SK-N-SH (cell line): ENCODE measurements around the gene DDI2. TPM values are rescaled to one million over a fixed set of nuclear protein-coding genes. Genes with fewer than 3 reads are reported as not detected.
A peak's percentile ranks its signal among the peaks of the same experiment; 100 is the strongest.

Experiments used
- CTCF ChIA-PET: fragments of 300-600, 350-600 bp; formaldehyde crosslinking; extraction: SDS; loops from one replicate; lab custom pipeline; 2021; lab: Yijun Ruan, JAX
- POLR2A ChIA-PET: fragments of 350-600 bp; sonication (Branson Sonifier 250); formaldehyde crosslinking; extraction: SDS; loops from one replicate; lab custom pipeline; 2020; ENCODE audit warnings: antibody characterized with exemption, inconsistent platforms; lab: Yijun Ruan, JAX
- DNase-seq: peaks from one replicate; pipeline ENCODE4 v3.0.0; 2012
- H2AFZ ChIP-seq: fragments of 200-600 bp; sonication (generic); 2 replicates; pipeline ENCODE4 v1.8.1; 2016; ENCODE audit warnings: antibody characterized with exemption, mild to moderate bottlenecking, low read depth
- H3F3A ChIP-seq: fragments of 200-600 bp; sonication (generic); replicated peaks from 2 replicates; pipeline ENCODE3; 2016; ENCODE audit warnings: antibody characterized with exemption, mild to moderate bottlenecking; ENCODE audit not compliant: insufficient read depth
- H3K27ac ChIP-seq, 2 experiments: fragments of 200-500 bp in 1 of 2; fragments of 200-600 bp in 1 of 2; sonication (Bioruptor generic) in 1 of 2; sonication (generic), shearing (Covaris generic) in 1 of 2; 2 replicates each; pipeline versions ENCODE4 v1.5.1 to v1.6.1; 2014 to 2016; ENCODE audit warnings: low read depth in 2 of 2, inconsistent platforms in 1 of 2, low read length in 1 of 2, mild to moderate bottlenecking in 1 of 2, mixed read lengths in 1 of 2
- H3K27me3 ChIP-seq: fragments of 200-600 bp; sonication (generic), shearing (Covaris generic); 2 replicates; pipeline ENCODE4 v1.6.1; 2016; ENCODE audit warnings: mixed run types; ENCODE audit not compliant: insufficient read depth
- H3K36me3 ChIP-seq, 2 experiments: fragments of 200-500 bp in 1 of 2; fragments of 200-600 bp in 1 of 2; sonication (Bioruptor generic) in 1 of 2; sonication (generic) in 1 of 2; replicated peaks in 1 of 2; 2 replicates each; pipeline versions ENCODE3 to v1.5.1; 2014 to 2016; ENCODE audit warnings: low read length in 1 of 2, mild to moderate bottlenecking in 1 of 2; ENCODE audit not compliant: insufficient read depth in 2 of 2, control insufficient read depth in 1 of 2
- H3K4me1 ChIP-seq, 2 experiments: fragments of 200-500 bp in 1 of 2; fragments of 200-600 bp in 1 of 2; sonication (Bioruptor generic) in 1 of 2; sonication (generic), shearing (Covaris generic) in 1 of 2; 2 replicates each; pipeline versions ENCODE4 v1.5.1 to v1.6.1; 2014 to 2016; ENCODE audit warnings: low read depth in 1 of 2, low read length in 1 of 2, mixed run types in 1 of 2; ENCODE audit not compliant: insufficient read depth in 2 of 2, control insufficient read depth in 1 of 2
- H3K4me2 ChIP-seq: fragments of 200-600 bp; sonication (generic), shearing (Covaris generic); 2 replicates; pipeline ENCODE4 v1.6.1; 2017; ENCODE audit warnings: mixed run types
- H3K4me3 ChIP-seq, 2 experiments: fragments of 200-500 bp in 1 of 2; fragments of 200-600 bp in 1 of 2; sonication (Bioruptor generic) in 1 of 2; sonication (generic), shearing (Covaris generic) in 1 of 2; 2 replicates each; pipeline versions ENCODE4 v1.5.1 to v1.8.1; 2014 to 2016; ENCODE audit warnings: low read depth in 2 of 2, inconsistent platforms in 1 of 2, low read length in 1 of 2, mild to moderate bottlenecking in 1 of 2, mixed read lengths in 1 of 2, moderate library complexity in 1 of 2
- H3K79me2 ChIP-seq: fragments of 200-600 bp; sonication (generic); 2 replicates; pipeline ENCODE4 v1.8.1; 2017; ENCODE audit warnings: mild to moderate bottlenecking; ENCODE audit not compliant: insufficient read depth
- H3K9ac ChIP-seq: fragments of 200-600 bp; sonication (generic); 2 replicates; pipeline ENCODE4 v1.6.1; 2017; ENCODE audit warnings: mixed run types
- H3K9me2 ChIP-seq: fragments of 200-600 bp; sonication (generic); 2 replicates; pipeline ENCODE4 v1.6.1; 2017; ENCODE audit warnings: mixed run types
- H3K9me3 ChIP-seq: fragments of 200-600 bp; sonication (generic); 2 replicates; pipeline ENCODE4 v1.6.1; 2017; ENCODE audit warnings: mixed run types, mild to moderate bottlenecking, moderate library complexity
- H4K20me1 ChIP-seq: fragments of 200-600 bp; sonication (generic); 2 replicates; pipeline ENCODE4 v1.6.1; 2017; ENCODE audit warnings: mild to moderate bottlenecking, mixed run types; ENCODE audit not compliant: insufficient read depth
- CTCF ChIP-seq: fragments of 200-600 bp; sonication (generic); IDR thresholded peaks from 2 replicates; pipeline ENCODE4 v1.6.1; 2017; ENCODE audit warnings: antibody characterized with exemption, mild to moderate bottlenecking, moderate library complexity
- EZH2phosphoT487 ChIP-seq: fragments of 200-600 bp; sonication (generic); IDR thresholded peaks from 2 replicates; pipeline ENCODE4 v1.6.1; 2017; ENCODE audit warnings: low read depth, mixed run types, mild to moderate bottlenecking, antibody characterized with exemption, moderate library complexity, borderline replicate concordance
- FOXJ3 ChIP-seq: sonication (generic); formaldehyde crosslinking; IDR thresholded peaks from 2 replicates; pipeline ENCODE4 v1.5.1; 2020; ENCODE audit warnings: mild to moderate bottlenecking, missing genetic modification reagents
- GATA2 ChIP-seq: sonication (generic); formaldehyde crosslinking; IDR thresholded peaks from 2 replicates; pipeline ENCODE4 v1.5.0; 2020; ENCODE audit warnings: mild to moderate bottlenecking, missing genetic modification reagents
- JUND ChIP-seq: IDR thresholded peaks from 2 replicates; pipeline ENCODE4 v1.4.0; 2012
- MEF2A ChIP-seq: IDR thresholded peaks from 2 replicates; pipeline ENCODE4 v1.4.0; 2012; ENCODE audit warnings: low read depth, borderline replicate concordance
- MXI1 ChIP-seq: IDR thresholded peaks from 2 replicates; pipeline ENCODE4 v1.6.1; 2012; ENCODE audit warnings: mild to moderate bottlenecking, low read depth, low read length, improper control_type of control experiment
- RCOR1 ChIP-seq: fragments of 150-350 bp; IDR thresholded peaks from 2 replicates; pipeline ENCODE4 v1.6.1; 2017; ENCODE audit warnings: antibody characterized with exemption, low read length
- RFX5 ChIP-seq: IDR thresholded peaks from 2 replicates; pipeline ENCODE4 v1.6.1; 2012; ENCODE audit warnings: mild to moderate bottlenecking, improper control_type of control experiment, low read length
- RXRA ChIP-seq: IDR thresholded peaks from 2 replicates; pipeline ENCODE4 v1.4.0; 2012; ENCODE audit warnings: low read depth, mild to moderate bottlenecking, borderline replicate concordance
- SIN3A ChIP-seq: IDR thresholded peaks from 2 replicates; pipeline ENCODE4 v1.6.1; 2012; ENCODE audit warnings: low read depth, mild to moderate bottlenecking, low read length, moderate library complexity, borderline replicate concordance
- SMC3 ChIP-seq: IDR thresholded peaks from 2 replicates; pipeline ENCODE4 v1.6.1; 2012; ENCODE audit warnings: low read depth, low read length, improper control_type of control experiment
- TAF1 ChIP-seq: IDR thresholded peaks from 2 replicates; pipeline ENCODE4 v1.6.1; 2012; ENCODE audit warnings: low read depth, mild to moderate bottlenecking, low read length, moderate library complexity, borderline replicate concordance
- TCF12 ChIP-seq: IDR thresholded peaks from 2 replicates; pipeline ENCODE4 v1.4.0; 2012
- TEAD4 ChIP-seq: IDR thresholded peaks from 2 replicates; pipeline ENCODE4 v1.4.0; 2012; ENCODE audit warnings: mild to moderate bottlenecking, borderline replicate concordance; ENCODE audit not compliant: insufficient read depth
- ZBTB33 ChIP-seq: IDR thresholded peaks from 2 replicates; pipeline ENCODE4 v1.4.0; 2012; ENCODE audit warnings: low read depth, borderline replicate concordance
- WGBS: methylation state at CpG from one replicate; pipeline ENCODE4 v1.1.6; 2017; ENCODE audit warnings: low lambda C conversion rate; 5-methylcytosine and 5-hydroxymethylcytosine counted together
- polyA plus RNA-seq, 3 experiments: library from polyadenylated mRNA; depleted of rRNA; stranded (reverse); fragments of >200 nt; gene quantifications; 2 replicates each; pipeline ENCODE4 v1.2.3, GENCODE V29; 2012
- TF ChIP-seq, protein P1 (sequence below): IDR thresholded peaks from 2 replicates; pipeline ENCODE4 v1.4.0; 2012; ENCODE audit warnings: low read depth

DDI2 gene
- polyA plus RNA-seq, 1 of the 3 experiments (the other 2 are of a cell fraction), result 2.8 TPM

GRCh38 chr1:15682936-15683341, 65.7 kb downstream of the DDI2 start (continued):
- no peak for TF ChIP-seq SMC3
- TF ChIP-seq MEF2A, result no peak
- TF ChIP-seq GATA2, result no peak
- no peak for TF ChIP-seq MXI1
- TF ChIP-seq, all 33 proteins: peak for 0

DNA sequence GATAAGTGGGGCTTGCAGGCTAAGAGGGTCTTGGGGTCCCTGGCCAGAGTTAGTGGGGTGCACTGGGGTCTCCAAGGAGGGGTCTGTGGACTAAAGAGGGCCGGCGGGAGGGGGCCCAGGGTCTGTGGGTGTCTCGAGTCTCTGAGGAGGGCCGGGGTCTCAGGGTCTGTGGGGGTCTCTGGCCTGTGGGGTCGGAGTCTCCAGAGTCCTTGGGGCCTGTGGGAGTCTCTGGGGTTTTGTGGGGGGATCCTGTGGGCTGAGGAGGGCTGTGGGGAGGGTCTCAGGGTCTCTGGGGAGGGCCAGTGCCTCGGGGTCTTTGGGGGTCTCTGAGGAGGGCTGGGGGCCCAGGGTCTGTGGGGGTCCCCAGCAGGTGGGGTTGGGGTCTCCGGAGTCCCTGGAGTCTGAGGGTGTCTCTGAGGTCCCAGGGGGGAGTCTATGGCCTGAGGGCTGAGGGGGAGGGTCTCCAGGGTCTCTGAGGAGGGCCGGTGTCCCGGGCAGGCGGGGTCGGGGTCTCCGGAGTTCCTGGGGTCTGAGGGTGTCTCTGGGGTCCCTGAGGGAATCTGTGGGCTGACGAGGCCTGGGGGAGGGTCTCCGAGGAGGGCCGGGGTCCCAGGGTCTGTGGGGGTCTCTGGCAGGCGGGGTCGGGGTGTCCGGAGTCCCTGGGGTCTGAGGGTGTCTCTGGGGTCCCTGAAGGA, 66.2 kb downstream of the DDI2 start:
- no peaks in the 10 kb centered on the region for H3K9me2 ChIP-seq
- CTCF ChIA-PET, result no interaction called here
- 33% methylated on average over 7 of the region's 18 CpGs for WGBS
- H3K9me3 ChIP-seq, result no peaks in the 10 kb centered on the region
- peaks cover 41% of the 10 kb centered on the region for H3K79me2 ChIP-seq
- H4K20me1 ChIP-seq, result peaks cover 8% of the 10 kb centered on the region
- H3K9ac ChIP-seq, result peak overlapping the region; percentile 95
- no peak for TF ChIP-seq ZBTB33
- TF ChIP-seq CTCF, result no peak
- no peak for TF ChIP-seq MXI1
- no peak for TF ChIP-seq TAF1
- no peak for TF ChIP-seq TEAD4
- no peak for TF ChIP-seq RFX5
- TF ChIP-seq, protein P1, sequence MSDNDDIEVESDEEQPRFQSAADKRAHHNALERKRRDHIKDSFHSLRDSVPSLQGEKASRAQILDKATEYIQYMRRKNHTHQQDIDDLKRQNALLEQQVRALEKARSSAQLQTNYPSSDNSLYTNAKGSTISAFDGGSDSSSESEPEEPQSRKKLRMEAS, result no peak
- TF ChIP-seq JUND, result no peak
- TF ChIP-seq TCF12, result no peak
- no peak for TF ChIP-seq FOXJ3
- no peak for TF ChIP-seq RCOR1
- no peak for TF ChIP-seq MEF2A
- TF ChIP-seq SIN3A, result no peak
- TF ChIP-seq EZH2phosphoT487, result no peak
- TF ChIP-seq RXRA, result no peak
- no peak for DNase-seq
- POLR2A ChIA-PET, result no interaction called here
- peaks cover 14% of the 10 kb centered on the region for H3F3A ChIP-seq
- peak overlapping the region; percentile 93 for H3K4me2 ChIP-seq
- peak overlapping the region; percentile 92 for H2AFZ ChIP-seq
- peak overlapping the region; percentile 64 to 81 for H3K27ac ChIP-seq
- peaks cover 0 to 16% of the 10 kb centered on the region in 2 experiments; a peak in 2 of 4 replicates for H3K4me1 ChIP-seq
- H3K27me3 ChIP-seq, result no peaks in the 10 kb centered on the region
- H3K4me3 ChIP-seq, result peak overlapping the region; percentile 71 to 74
- H3K36me3 ChIP-seq, result no peaks in the 10 kb centered on the region
